Neural progenitor cell (in vitro differentiated cells): ENCODE data around the gene NCAM1. TPM values are rescaled to one million over a fixed set of nuclear protein-coding genes. Genes with fewer than 3 reads are reported as not detected.

ENCODE experiments used
- DNase-seq: peaks from one replicate; pipeline ENCODE4 v3.0.0-alpha.2; 2016; ENCODE audit warnings: low spot score
- H2AFZ ChIP-seq: fragments of 200-600 bp; sonication (generic); replicated peaks from 2 replicates; pipeline ENCODE4 v1.6.1; 2016; ENCODE audit warnings: antibody characterized with exemption
- H3F3A ChIP-seq: fragments of 200-600 bp; sonication (generic); 2 replicates; pipeline ENCODE4 v1.6.1; 2016; ENCODE audit warnings: antibody characterized with exemption, low read depth
- H3K27ac ChIP-seq: fragments of 200-600 bp; sonication (generic); 2 replicates; pipeline ENCODE4 v1.5.1; 2016; ENCODE audit warnings: mild to moderate bottlenecking
- H3K27me3 ChIP-seq: fragments of 200-600 bp; sonication (generic); 2 replicates; pipeline ENCODE4 v1.6.1; 2016; ENCODE audit warnings: mild to moderate bottlenecking, moderate library complexity
- H3K36me3 ChIP-seq: fragments of 200-600 bp; sonication (generic); 2 replicates; pipeline ENCODE4 v1.5.1; 2016
- H3K4me1 ChIP-seq: fragments of 200-600 bp; sonication (generic); 2 replicates; pipeline ENCODE4 v1.6.1; 2016; ENCODE audit warnings: mixed run types
- H3K4me2 ChIP-seq: fragments of 200-600 bp; sonication (generic); 2 replicates; pipeline ENCODE4 v1.6.1; 2016
- H3K4me3 ChIP-seq: fragments of 200-600 bp; sonication (generic); 2 replicates; pipeline ENCODE4 v1.5.1; 2016
- H3K79me2 ChIP-seq: fragments of 200-600 bp; sonication (generic); 2 replicates; pipeline ENCODE4 v1.6.1; 2016; ENCODE audit warnings: low read depth
- H3K9ac ChIP-seq: fragments of 200-600 bp; sonication (generic); 2 replicates; pipeline ENCODE4 v1.6.1; 2016
- H3K9me3 ChIP-seq: fragments of 200-600 bp; sonication (generic); 2 replicates; pipeline ENCODE4 v1.5.1; 2016; ENCODE audit warnings: low read depth
- H4K20me1 ChIP-seq: fragments of 200-600 bp; sonication (generic); 2 replicates; pipeline ENCODE4 v1.6.1; 2016; ENCODE audit warnings: low read depth
- H3K27ac Mint-ChIP-seq: 3 replicates; pipeline ENCODE4 v1.8.0; 2021; ENCODE audit warnings: mixed read lengths
- H3K27me3 Mint-ChIP-seq: 2 replicates; pipeline ENCODE4 v1.8.0; 2022; ENCODE audit warnings: low read depth, mild to moderate bottlenecking, inconsistent platforms, moderate library complexity, mixed read lengths; ENCODE audit not compliant: insufficient read depth
- H3K36me3 Mint-ChIP-seq: 3 replicates; pipeline ENCODE4 v1.8.0; 2021; ENCODE audit warnings: mixed read lengths
- H3K4me1 Mint-ChIP-seq: 3 replicates; pipeline ENCODE4 v1.8.0; 2021; ENCODE audit warnings: mixed read lengths
- H3K4me3 Mint-ChIP-seq: 3 replicates; pipeline ENCODE4 v1.8.0; 2021; ENCODE audit warnings: mild to moderate bottlenecking, moderate library complexity, mixed read lengths
- H3K9me3 Mint-ChIP-seq: 3 replicates; pipeline ENCODE4 v1.8.0; 2020; ENCODE audit warnings: mixed read lengths
- EZH2 ChIP-seq: fragments of 200-600 bp; sonication (generic); IDR thresholded peaks from 2 replicates; pipeline ENCODE4 v1.6.1; 2017; ENCODE audit warnings: antibody characterized with exemption, mild to moderate bottlenecking, moderate library complexity
- EZH2phosphoT487 ChIP-seq: fragments of 200-600 bp; sonication (generic); IDR thresholded peaks from 2 replicates; pipeline ENCODE4 v1.6.1; 2017; ENCODE audit warnings: antibody characterized with exemption
- total RNA-seq: library from RNA; depleted of rRNA; stranded (reverse); fragments of >200 nt; gene quantifications from 2 replicates; pipeline ENCODE4 v1.2.3, GENCODE V29; 2015; ENCODE audit warnings: low replicate concordance
- TF ChIP-seq, protein P1 (sequence below): fragments of 200-600 bp; sonication (generic); IDR thresholded peaks from 2 replicates; pipeline ENCODE4 v1.5.1; 2017; ENCODE audit warnings: antibody characterized with exemption, mild to moderate bottlenecking

The NCAM1 gene
- total RNA-seq, 1 donor from 2014 or later, result 17.5 TPM

DNA sequence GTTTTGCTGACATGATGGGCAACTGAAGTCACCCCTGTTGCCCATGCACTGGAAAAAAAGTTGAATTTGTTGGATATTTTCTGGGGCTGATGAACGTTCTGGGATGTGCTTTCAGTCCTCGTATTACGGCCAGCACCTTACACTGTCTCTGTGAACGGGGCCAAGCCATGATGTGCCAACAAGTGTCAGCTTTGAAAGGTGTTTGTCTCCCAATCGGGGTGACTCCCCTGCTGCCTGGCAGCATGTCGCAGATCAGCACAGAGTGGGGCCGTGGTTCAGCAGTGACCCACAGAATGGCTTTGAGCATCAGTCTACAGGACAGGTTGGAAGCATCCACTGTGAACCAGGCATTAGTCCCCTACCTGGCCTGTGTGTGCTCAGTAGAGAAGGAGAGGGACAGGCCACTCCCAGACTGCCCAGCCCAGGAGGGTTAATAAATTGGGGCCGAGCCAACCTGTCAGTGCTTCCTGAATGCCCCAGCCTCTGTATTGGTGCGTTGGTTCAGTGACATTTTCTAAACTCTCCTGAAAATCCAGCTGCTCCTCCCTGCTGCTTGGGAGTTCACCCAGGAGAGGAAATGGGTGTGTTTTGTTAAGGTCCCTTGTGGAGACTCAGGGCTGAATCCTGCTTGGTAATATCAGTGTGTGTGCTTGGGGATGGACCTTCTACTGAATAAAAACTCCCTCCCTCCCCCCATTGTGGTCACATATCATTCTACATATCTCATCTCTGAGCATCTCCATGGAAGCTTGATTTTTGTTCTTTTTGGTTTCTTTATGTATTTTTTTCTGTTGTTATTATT lies 302.4 kb downstream of the NCAM1 start:
- no peaks in the 10 kb centered on the region for H3K9me3 Mint-ChIP-seq
- no peak overlapping the region for H2AFZ ChIP-seq
- no peaks in the 10 kb centered on the region for H3K27me3 ChIP-seq
- H3K36me3 ChIP-seq, result no peaks in the 10 kb centered on the region
- no peaks in the 10 kb centered on the region for H3K4me1 ChIP-seq
- H3K27ac Mint-ChIP-seq, result no peak overlapping the region
- H3K4me3 Mint-ChIP-seq, result no peak overlapping the region
- no peak overlapping the region for H3K9ac ChIP-seq
- TF ChIP-seq, protein P1, sequence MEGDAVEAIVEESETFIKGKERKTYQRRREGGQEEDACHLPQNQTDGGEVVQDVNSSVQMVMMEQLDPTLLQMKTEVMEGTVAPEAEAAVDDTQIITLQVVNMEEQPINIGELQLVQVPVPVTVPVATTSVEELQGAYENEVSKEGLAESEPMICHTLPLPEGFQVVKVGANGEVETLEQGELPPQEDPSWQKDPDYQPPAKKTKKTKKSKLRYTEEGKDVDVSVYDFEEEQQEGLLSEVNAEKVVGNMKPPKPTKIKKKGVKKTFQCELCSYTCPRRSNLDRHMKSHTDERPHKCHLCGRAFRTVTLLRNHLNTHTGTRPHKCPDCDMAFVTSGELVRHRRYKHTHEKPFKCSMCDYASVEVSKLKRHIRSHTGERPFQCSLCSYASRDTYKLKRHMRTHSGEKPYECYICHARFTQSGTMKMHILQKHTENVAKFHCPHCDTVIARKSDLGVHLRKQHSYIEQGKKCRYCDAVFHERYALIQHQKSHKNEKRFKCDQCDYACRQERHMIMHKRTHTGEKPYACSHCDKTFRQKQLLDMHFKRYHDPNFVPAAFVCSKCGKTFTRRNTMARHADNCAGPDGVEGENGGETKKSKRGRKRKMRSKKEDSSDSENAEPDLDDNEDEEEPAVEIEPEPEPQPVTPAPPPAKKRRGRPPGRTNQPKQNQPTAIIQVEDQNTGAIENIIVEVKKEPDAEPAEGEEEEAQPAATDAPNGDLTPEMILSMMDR, result no peak
- no peaks in the 10 kb centered on the region for H3K79me2 ChIP-seq
- no peak overlapping the region for H3K27ac ChIP-seq
- H3K9me3 ChIP-seq, result no peaks in the 10 kb centered on the region
- DNase-seq, result no peak
- H3K4me3 ChIP-seq, result no peak overlapping the region
- no peaks in the 10 kb centered on the region for H3F3A ChIP-seq
- peaks cover 12% of the 10 kb centered on the region for H3K36me3 Mint-ChIP-seq
- no peaks in the 10 kb centered on the region for H4K20me1 ChIP-seq
- H3K4me2 ChIP-seq, result no peak overlapping the region
- no peaks in the 10 kb centered on the region for H3K27me3 Mint-ChIP-seq
- peaks cover 12% of the 10 kb centered on the region for H3K4me1 Mint-ChIP-seq

GRCh38 chr11:113265362-113265761 lies 304.1 kb downstream of the NCAM1 start:
- no peak for DNase-seq
- TF ChIP-seq EZH2phosphoT487, result no peak
- TF ChIP-seq EZH2, result no peak
- TF ChIP-seq, protein P1, result no peak
- H3K4me2 ChIP-seq, result no peak overlapping the region
- H3K4me3 ChIP-seq, result no peak overlapping the region
- H3K4me1 Mint-ChIP-seq, result peaks cover 12% of the 10 kb centered on the region
- H3K79me2 ChIP-seq, result no peaks in the 10 kb centered on the region
- H3K9me3 Mint-ChIP-seq, result no peaks in the 10 kb centered on the region
- peaks cover 9% of the 10 kb centered on the region for H3K36me3 Mint-ChIP-seq
- H3K36me3 ChIP-seq, result no peaks in the 10 kb centered on the region
- no peaks in the 10 kb centered on the region for H3K27me3 ChIP-seq
- no peak overlapping the region for H2AFZ ChIP-seq
- no peaks in the 10 kb centered on the region for H3K27me3 Mint-ChIP-seq
- no peak overlapping the region for H3K9ac ChIP-seq
- H3K9me3 ChIP-seq, result no peaks in the 10 kb centered on the region
- no peak overlapping the region for H3K4me3 Mint-ChIP-seq
- no peaks in the 10 kb centered on the region for H3K4me1 ChIP-seq
- H3K27ac Mint-ChIP-seq, result no peak overlapping the region
- H3K27ac ChIP-seq, result no peak overlapping the region
- H3F3A ChIP-seq, result no peaks in the 10 kb centered on the region
- no peaks in the 10 kb centered on the region for H4K20me1 ChIP-seq

DNA sequence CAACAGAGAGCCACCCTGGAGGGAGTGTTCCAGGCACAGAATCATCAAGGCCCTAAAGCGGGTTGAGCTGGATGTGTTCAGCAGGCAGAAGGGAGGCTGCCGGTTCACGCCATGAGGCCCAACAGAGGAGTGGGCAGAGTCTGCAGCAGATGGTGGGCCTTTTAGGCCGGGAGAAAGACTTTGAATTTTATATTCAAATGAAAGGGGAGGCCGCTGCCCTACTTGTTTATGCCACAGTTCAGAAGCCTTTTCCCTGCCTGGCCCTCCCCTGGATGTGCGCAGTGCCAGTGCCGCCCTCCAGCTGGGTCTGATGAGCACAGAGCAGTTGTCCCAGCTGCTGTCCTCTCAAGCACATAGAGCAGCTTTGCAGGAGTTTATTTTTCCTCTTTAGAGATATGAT lies 306.3 kb downstream of the NCAM1 start:
- Histone ChIP-seq H3K4me2 (no peak overlapping the region), H3K27ac (no peak overlapping the region), H3K9ac (no peak overlapping the region), H2AFZ (no peak overlapping the region), H4K20me1 (no peaks in the 10 kb centered on the region), H3K4me3 (no peak overlapping the region), H3K79me2 (no peaks in the 10 kb centered on the region), H3K4me1 (no peaks in the 10 kb centered on the region), H3K9me3 (no peaks in the 10 kb centered on the region), H3F3A (no peaks in the 10 kb centered on the region), H3K27me3 (no peaks in the 10 kb centered on the region), H3K36me3 (no peaks in the 10 kb centered on the region)
- no peak overlapping the region for H3K4me3 Mint-ChIP-seq
- peaks cover 12% of the 10 kb centered on the region for H3K4me1 Mint-ChIP-seq
- no peak for TF ChIP-seq EZH2
- TF ChIP-seq, protein P1, result no peak
- no peak for TF ChIP-seq EZH2phosphoT487
- DNase-seq, result no peak
- no peak overlapping the region for H3K27ac Mint-ChIP-seq
- H3K27me3 Mint-ChIP-seq, result no peaks in the 10 kb centered on the region
- no peaks in the 10 kb centered on the region for H3K36me3 Mint-ChIP-seq
- H3K9me3 Mint-ChIP-seq, result no peaks in the 10 kb centered on the region
